Fibroblast of pulmonary artery (primary cell): Measurements from ENCODE around the gene TACR1.
A peak's percentile ranks its signal among the peaks of the same experiment; 100 is the strongest.

Experiments
- DNase-seq: peaks from one replicate; pipeline ENCODE4 v3.0.0-alpha.2; 2010; ENCODE audit warnings: low read depth
- H3K4me3 ChIP-seq: replicated peaks from 2 replicates; pipeline ENCODE4 v1.5.1; 2011; ENCODE audit warnings: low read depth, mild to moderate bottlenecking, control low read depth, low read length, moderate library complexity
- CTCF ChIP-seq: IDR thresholded peaks from 2 replicates; pipeline ENCODE4 v1.5.1; 2011; ENCODE audit warnings: mild to moderate bottlenecking, control low read depth, low read length, inconsistent platforms; ENCODE audit errors: missing control alignments

TACR1 gene

GRCh38 chr2:75045526-75046050, 153.7 kb downstream of the TACR1 start:
- DNase-seq = no peak
- TF ChIP-seq CTCF = no peak
- H3K4me3 ChIP-seq = no peak overlapping the region

DNA sequence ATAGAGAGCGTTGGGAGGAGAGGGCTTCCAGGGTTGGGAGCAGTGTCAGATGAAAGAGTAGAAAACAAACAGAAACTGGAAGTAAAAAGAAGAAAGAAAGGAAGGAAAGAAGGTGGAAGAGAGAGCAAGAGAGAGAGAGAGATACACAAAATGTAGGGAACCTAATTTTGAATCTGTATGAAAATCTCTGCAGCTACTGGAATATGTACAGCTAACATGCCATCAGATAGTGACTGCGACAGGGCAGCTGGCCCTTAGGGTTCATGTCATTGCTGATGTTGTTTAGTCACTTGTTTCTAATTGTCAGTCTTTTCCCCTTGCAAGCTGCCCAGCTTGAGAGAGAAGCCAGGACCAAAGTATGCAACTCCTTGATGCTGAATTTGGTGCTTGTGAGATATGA, 155.0 kb downstream of the TACR1 start:
- no peak for TF ChIP-seq CTCF
- no peak for DNase-seq
- H3K4me3 ChIP-seq = no peak overlapping the region

DNA sequence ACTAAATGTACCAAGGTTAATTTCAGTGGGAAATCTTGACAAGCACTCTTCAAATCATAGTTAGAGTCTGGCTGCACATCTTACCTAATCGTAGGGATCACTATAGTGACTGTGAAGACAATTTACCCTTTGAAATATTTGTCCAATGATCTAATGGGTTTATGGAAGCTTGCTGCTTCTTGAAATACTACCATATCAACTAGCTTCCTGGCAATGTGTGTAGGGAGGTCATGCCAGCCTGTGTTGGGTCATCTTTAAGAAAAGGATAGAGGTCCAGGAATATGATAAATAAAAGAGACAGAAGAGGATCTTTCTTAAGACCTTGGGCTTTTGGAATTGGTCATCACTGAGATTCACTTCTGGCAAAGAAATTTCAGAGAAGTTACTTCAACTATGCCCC, 156.5 kb downstream of the TACR1 start:
- no peak for DNase-seq
- H3K4me3 ChIP-seq = no peak overlapping the region
- TF ChIP-seq CTCF = no peak

GRCh38 chr2:75041731-75042600, 157.4 kb downstream of the TACR1 start:
- no peak for DNase-seq
- TF ChIP-seq CTCF = no peak
- H3K4me3 ChIP-seq = no peak overlapping the region

DNA sequence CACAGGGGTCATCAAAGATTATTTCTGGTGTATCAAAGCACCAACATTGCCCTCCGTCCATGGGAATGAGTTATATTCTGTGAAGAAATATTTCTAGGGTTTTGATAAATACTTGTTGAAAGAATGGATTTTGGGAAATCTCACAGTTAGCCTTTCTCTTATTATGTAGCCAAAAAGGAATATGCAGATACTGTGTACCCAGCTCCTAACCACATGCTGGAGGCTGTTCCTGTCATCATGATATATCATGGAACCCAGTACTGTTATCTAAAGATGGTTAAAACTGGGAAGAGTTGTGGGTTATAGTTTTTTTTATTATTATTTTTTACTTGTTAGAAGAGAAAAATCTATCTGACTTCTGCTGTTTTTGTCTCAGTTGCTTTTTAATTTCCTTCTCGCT, 158.1 kb downstream of the TACR1 start:
- DNase-seq = no peak
- H3K4me3 ChIP-seq = no peak overlapping the region
- TF ChIP-seq CTCF = no peak

GRCh38 chr2:75035444-75036353, 163.6 kb downstream of the TACR1 start:
- no peak for TF ChIP-seq CTCF
- peak; percentile 88 for DNase-seq
- no peak overlapping the region for H3K4me3 ChIP-seq
